NCI-H524 treated with DMSO at 0.1 percent for 48 hours (cell line): ENCODE measurements around the gene CATSPERZ.

ENCODE experiments used
- DNase-seq: peaks from one replicate; lab custom pipeline; 2025; lab: John Stamatoyannopoulos, UW

The CATSPERZ gene

GRCh38 chr11:64342869-64343745 is 42.9 kb downstream of the CATSPERZ start:
- DNase-seq: no peak

GRCh38 chr11:64343767-64344559 is 43.8 kb downstream of the CATSPERZ start:
- DNase-seq: no peak

GRCh38 chr11:64344787-64345186 is 44.6 kb downstream of the CATSPERZ start:
- DNase-seq: no peak

- no peak for DNase-seq
Observed at GRCh38 chr11:64347193-64347867, 47.2 kb downstream of the CATSPERZ start.

GRCh38 chr11:64348383-64349024 is 48.3 kb downstream of the CATSPERZ start:
- DNase-seq: peak; percentile 40

GRCh38 chr11:64349025-64349387 is 48.8 kb downstream of the CATSPERZ start:
- DNase-seq: no peak

GRCh38 chr11:64349404-64349803 is 49.2 kb downstream of the CATSPERZ start:
- no peak for DNase-seq

GRCh38 chr11:64351136-64351631 is 51.0 kb downstream of the CATSPERZ start:
- DNase-seq: no peak

- no peak for DNase-seq
Observed at GRCh38 chr11:64352099-64352994, 52.2 kb downstream of the CATSPERZ start.

- no peak for DNase-seq
Observed at GRCh38 chr11:64352995-64353714, 53.0 kb downstream of the CATSPERZ start.

GRCh38 chr11:64353715-64354506 is 53.8 kb downstream of the CATSPERZ start:
- no peak for DNase-seq
